Measurements from ENCODE around the gene ACTMAP. TPM values are rescaled to one million over a fixed set of nuclear protein-coding genes. Genes with fewer than 3 reads are reported as not detected.

Gene ACTMAP
- total RNA-seq, 1 donor from 2014 or later, result 12.7 TPM

DNA sequence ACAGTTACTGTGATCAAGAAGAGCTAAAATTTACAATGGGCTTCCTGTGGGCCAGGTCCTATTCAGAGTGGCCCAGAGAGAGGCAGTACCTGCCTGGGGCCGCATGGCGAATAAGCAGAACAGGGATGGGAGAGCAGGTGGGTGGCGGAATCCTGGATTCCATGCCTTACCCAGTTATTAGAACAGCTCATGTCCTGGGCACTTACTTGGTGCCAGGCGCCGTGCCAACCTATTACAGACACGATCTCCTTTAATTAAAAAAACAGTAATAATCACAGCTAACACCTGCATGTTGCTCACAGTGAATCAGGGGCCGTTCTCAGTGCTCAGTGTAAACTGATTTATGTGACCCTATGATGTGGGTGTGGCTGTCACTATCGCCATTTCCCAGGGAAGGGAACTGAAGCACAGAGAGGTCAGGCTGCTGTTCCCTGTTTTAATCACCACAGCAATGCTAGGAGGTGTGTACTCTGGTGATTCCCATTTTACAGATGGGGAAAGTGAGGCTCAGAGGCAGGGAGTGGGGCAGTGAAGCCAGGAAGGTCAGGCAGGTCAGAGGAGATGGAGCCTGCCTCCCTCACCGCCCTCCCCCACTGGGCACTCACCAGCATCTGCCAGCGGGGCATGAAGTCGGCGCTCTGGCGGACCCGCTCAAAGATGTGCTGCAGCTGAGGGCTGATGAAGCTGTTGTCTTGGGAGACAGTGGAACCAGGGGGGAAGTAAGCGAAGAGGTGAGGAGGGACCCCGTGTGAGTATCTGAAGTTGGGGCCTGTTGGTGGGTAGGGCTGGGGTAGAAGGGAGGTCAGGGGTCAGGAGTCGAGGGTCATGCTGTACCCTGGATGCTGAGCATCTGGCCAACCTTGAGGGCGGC, 45.6 kb downstream of the ACTMAP start:
- intact Hi-C loops (cut with micrococcal nuclease), result no loop called here
- ChIA-PET CTCF (no interaction called here), POLR2A (no interaction called here)
- no peak overlapping the region for H3K4me3 Mint-ChIP-seq
- no peaks in the 10 kb centered on the region for H3K9me3 Mint-ChIP-seq
- DNase-seq, result no peak
- ATAC-seq (ENCODE audit: low read depth), result no peak
- H3K27me3 Mint-ChIP-seq, result no peaks in the 10 kb centered on the region
- no peak overlapping the region for H3K27ac Mint-ChIP-seq
- H3K36me3 Mint-ChIP-seq (ENCODE audit: low read depth), result peaks cover 78% of the 10 kb centered on the region
- no peaks in the 10 kb centered on the region for H3K4me1 Mint-ChIP-seq
- TF ChIP-seq CTCF (IDR thresholded peaks at IDR 0.05), result no peak

- intact Hi-C loops (cut with micrococcal nuclease), result no loop called here
- DNase-seq (no peak), ATAC-seq (ENCODE audit: low read depth) (no peak)
- Mint-ChIP-seq H3K4me1 (no peaks in the 10 kb centered on the region), H3K36me3 (ENCODE audit: low read depth) (peaks cover 68% of the 10 kb centered on the region), H3K27ac (no peak overlapping the region), H3K27me3 (no peaks in the 10 kb centered on the region), H3K9me3 (no peaks in the 10 kb centered on the region), H3K4me3 (no peak overlapping the region)
- TF ChIP-seq CTCF (IDR thresholded peaks at IDR 0.05), result no peak
- ChIA-PET CTCF (no interaction called here), POLR2A (interaction anchor here (0.7 to 0.8 kb wide), 2 partner anchors 18 to 74 kb away, joined by 3 to 5 read pairs; no protein-coding TSS in a partner anchor)
Measured at GRCh38 chr19:40703029-40703755, 47.1 kb downstream of the ACTMAP start.

DNA sequence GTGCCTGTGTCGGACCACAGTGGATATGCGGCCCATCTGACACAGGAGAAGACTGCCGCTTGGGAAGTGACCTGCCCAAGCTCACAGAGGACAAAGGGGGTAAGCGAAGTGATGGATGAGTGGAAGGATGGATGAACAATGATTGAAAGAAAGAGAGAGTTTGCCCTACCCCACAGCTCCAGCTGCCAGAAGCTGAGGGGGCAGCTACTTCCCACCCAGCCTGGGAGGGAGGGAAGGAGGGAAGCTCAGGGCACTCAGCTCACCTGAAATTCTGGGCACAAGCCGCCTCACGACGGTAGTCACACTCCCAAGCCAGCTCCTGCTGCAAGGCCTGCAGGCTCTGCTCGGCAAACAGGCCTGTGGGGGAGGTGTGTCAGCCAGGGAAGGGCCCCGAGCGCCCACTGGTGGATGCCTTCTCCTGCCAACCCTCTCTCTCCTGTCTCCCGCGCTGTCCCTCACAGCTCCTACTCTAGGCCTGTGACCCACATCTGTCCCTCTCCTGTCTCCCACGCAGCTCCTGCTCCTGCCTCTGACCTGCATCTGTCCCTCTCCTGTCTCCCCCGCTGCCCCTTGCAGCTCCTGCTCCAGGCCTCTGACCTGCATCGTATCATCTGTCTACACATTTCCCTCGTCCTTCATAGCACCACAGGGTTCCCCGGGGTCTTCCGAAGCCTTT, 47.8 kb downstream of the ACTMAP start:
- Mint-ChIP-seq H3K36me3 (ENCODE audit: low read depth) (peaks cover 64% of the 10 kb centered on the region), H3K4me1 (no peaks in the 10 kb centered on the region), H3K27ac (no peak overlapping the region), H3K27me3 (no peaks in the 10 kb centered on the region), H3K4me3 (no peak overlapping the region), H3K9me3 (no peaks in the 10 kb centered on the region)
- DNase-seq (no peak), ATAC-seq (ENCODE audit: low read depth) (no peak)
- no peak for TF ChIP-seq CTCF (IDR thresholded peaks at IDR 0.05)
- intact Hi-C loops (cut with micrococcal nuclease), result no loop called here
- POLR2A ChIA-PET, result interaction anchor here (0.5 to 0.7 kb wide), 2 partner anchors 19 to 561 kb away, joined by 4 to 5 read pairs; partner anchors contain the start of gene HNRNPUL1
- CTCF ChIA-PET, result no interaction called here

DNA sequence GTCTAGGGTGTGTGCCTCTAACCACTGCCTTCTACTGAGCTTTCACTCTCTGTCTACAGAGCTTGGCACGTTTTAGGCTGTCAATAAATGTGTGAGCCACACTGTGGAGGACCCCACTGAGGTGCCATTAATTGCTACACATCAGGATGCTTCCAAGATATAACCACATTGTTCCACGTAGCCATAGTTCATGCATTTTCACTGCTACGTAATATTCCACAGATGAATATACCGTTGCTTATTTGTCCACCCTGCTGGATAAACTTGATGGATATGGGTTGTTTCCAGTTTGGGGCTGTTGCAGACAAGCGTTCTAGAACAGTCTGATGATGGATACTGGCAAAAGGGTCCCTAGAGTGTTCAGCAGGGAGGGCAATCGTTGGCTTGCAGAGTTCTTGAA, 48.5 kb downstream of the ACTMAP start:
- no peaks in the 10 kb centered on the region for H3K9me3 Mint-ChIP-seq
- no peak for TF ChIP-seq CTCF (IDR thresholded peaks at IDR 0.05)
- ChIA-PET CTCF (no interaction called here), POLR2A (no interaction called here)
- DNase-seq (no peak), ATAC-seq (ENCODE audit: low read depth) (no peak)
- no peak overlapping the region for H3K4me3 Mint-ChIP-seq
- no peaks in the 10 kb centered on the region for H3K4me1 Mint-ChIP-seq
- peaks cover 59% of the 10 kb centered on the region for H3K36me3 Mint-ChIP-seq (ENCODE audit: low read depth)
- intact Hi-C loops (cut with micrococcal nuclease), result no loop called here
- H3K27me3 Mint-ChIP-seq, result no peaks in the 10 kb centered on the region
- H3K27ac Mint-ChIP-seq, result no peak overlapping the region

DNA sequence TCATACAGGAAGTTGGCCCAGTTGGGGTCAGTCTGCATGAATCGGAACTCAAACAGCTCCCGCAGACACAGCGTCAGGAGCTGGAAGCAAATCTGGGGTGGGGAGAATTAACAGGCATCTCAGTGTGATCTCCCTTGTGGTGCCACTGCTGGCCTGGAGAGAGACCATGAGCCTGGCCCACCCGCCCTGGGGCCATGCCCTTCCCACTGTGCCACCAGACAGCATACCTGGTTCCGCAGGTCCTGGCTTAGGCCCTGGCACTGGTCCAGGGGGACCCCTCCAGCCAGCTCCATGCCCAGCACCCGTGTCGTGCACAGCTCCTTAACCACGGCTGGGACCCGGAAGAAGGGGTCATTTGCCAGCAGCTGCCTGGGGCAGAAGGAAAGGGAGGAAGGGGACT, 50.2 kb downstream of the ACTMAP start:
- no peak for TF ChIP-seq CTCF (IDR thresholded peaks at IDR 0.05)
- H3K27me3 Mint-ChIP-seq, result no peaks in the 10 kb centered on the region
- H3K9me3 Mint-ChIP-seq, result no peaks in the 10 kb centered on the region
- no peak overlapping the region for H3K4me3 Mint-ChIP-seq
- ATAC-seq (ENCODE audit: low read depth), result no peak
- peaks cover 56% of the 10 kb centered on the region for H3K36me3 Mint-ChIP-seq (ENCODE audit: low read depth)
- no peaks in the 10 kb centered on the region for H3K4me1 Mint-ChIP-seq
- CTCF ChIA-PET, result no interaction called here
- no peak for DNase-seq
- no peak overlapping the region for H3K27ac Mint-ChIP-seq
- intact Hi-C loops (cut with micrococcal nuclease), result no loop called here
- POLR2A ChIA-PET, result interaction anchor here (0.9 to 1.8 kb wide), 2 partner anchors 9 to 78 kb away, joined by 4 to 7 read pairs; partner anchors contain the start of genes NUMBL and RAB4B
